ENCODE results near the gene FKBP14.

DNA sequence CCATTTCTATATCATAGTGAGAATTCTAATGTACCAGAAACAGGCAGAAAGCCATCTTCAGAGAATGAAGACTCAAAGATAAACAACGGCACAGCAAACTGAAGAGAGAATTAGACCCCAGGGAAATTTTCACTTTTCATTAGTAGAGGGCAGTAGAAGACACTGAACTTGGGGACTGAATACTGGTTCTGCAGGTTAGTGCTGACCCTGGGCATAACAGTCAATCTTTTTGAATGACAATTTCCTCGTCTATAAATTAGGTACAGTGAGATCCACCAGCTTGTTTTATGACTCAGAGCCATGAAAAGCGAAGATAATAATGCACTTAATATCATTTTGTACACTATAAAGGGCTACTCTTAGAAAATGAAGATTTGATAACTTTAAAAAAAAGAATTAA, 13.7 kb downstream of the FKBP14 start:
- TF ChIP-seq, protein P1, sequence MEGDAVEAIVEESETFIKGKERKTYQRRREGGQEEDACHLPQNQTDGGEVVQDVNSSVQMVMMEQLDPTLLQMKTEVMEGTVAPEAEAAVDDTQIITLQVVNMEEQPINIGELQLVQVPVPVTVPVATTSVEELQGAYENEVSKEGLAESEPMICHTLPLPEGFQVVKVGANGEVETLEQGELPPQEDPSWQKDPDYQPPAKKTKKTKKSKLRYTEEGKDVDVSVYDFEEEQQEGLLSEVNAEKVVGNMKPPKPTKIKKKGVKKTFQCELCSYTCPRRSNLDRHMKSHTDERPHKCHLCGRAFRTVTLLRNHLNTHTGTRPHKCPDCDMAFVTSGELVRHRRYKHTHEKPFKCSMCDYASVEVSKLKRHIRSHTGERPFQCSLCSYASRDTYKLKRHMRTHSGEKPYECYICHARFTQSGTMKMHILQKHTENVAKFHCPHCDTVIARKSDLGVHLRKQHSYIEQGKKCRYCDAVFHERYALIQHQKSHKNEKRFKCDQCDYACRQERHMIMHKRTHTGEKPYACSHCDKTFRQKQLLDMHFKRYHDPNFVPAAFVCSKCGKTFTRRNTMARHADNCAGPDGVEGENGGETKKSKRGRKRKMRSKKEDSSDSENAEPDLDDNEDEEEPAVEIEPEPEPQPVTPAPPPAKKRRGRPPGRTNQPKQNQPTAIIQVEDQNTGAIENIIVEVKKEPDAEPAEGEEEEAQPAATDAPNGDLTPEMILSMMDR (IDR thresholded peaks at IDR 0.05), result no peak
- TF ChIP-seq POLR2AphosphoS5 (IDR thresholded peaks at IDR 0.05), result no peak
- TF ChIP-seq POLR2A (IDR thresholded peaks at IDR 0.05), result no peak

Data from upper lobe of left lung (tissue), 4 donors.